HepG2 (cell line): ENCODE results near the gene ETFA. TPM values are rescaled to one million over a fixed set of nuclear protein-coding genes. Genes with fewer than 3 reads are reported as not detected.
A peak's percentile ranks its signal among the peaks of the same experiment; 100 is the strongest.

Experiments used
- ATAC-seq: fragments of 200-7000 bp; cut with Tn5 transposase; 3 replicates; pipeline ENCODE4 v1.9.1; 2020; ENCODE audit warnings: mild to moderate bottlenecking, moderate library complexity
- BruUV-seq: library from RNA; stranded (reverse); fragments of 400-500 nt; replicated peaks from 2 replicates; lab custom pipeline; 2021; lab: Mats Ljungman, UMichigan
- CTCF ChIA-PET: fragments of 300-600 bp; formaldehyde crosslinking; extraction: SDS; loops from one replicate; lab custom pipeline; 2021; ENCODE audit warnings: low total read pairs, inconsistent platforms, low intra/inter-chr PET ratio; lab: Yijun Ruan, JAX
- POLR2A ChIA-PET: fragments of 350-600 bp; sonication (Branson Sonifier 250); formaldehyde crosslinking; loops from one replicate; lab custom pipeline; 2020; ENCODE audit warnings: antibody characterized with exemption, inconsistent platforms; lab: Yijun Ruan, JAX
- DNase-seq: peaks from one replicate; pipeline ENCODE4 v3.0.0-alpha.2; 2015; ENCODE audit warnings: low spot score
- FAIRE-seq: peaks from 3 replicates; lab custom pipeline; 2011; peaks lifted over from hg19 to GRCh38; lab: Jason Lieb, UNC
- H2AFZ ChIP-seq: one replicate; pipeline ENCODE4 v1.6.1; 2011; ENCODE audit warnings: low read length, inconsistent platforms
- H3K27ac ChIP-seq: fragments of 300-600 bp; 3 replicates; pipeline ENCODE4 v1.8.0; 2011; ENCODE audit warnings: mixed run types, mild to moderate bottlenecking, mixed read lengths, low read length, inconsistent platforms; ENCODE audit not compliant: insufficient read depth; ENCODE audit errors: extremely low read length
- H3K27me3 ChIP-seq, 2 experiments: fragments of 200-600 bp in 1 of 2; 2 replicates in 1 of 2; 3 replicates in 1 of 2; pipeline versions ENCODE4 v1.6.0 to v1.8.0; 2011; ENCODE audit warnings: low read length in 2 of 2, mild to moderate bottlenecking in 2 of 2, moderate library complexity in 2 of 2, inconsistent platforms in 1 of 2; ENCODE audit not compliant: insufficient read depth in 2 of 2, control insufficient read depth in 1 of 2
- H3K36me3 ChIP-seq, 2 experiments: fragments of 200-600 bp in 1 of 2; replicated peaks in 1 of 2; 2 replicates in 1 of 2; 3 replicates in 1 of 2; pipeline versions ENCODE4 v1.5.1 to v1.8.0; 2011; ENCODE audit warnings: low read length in 2 of 2, inconsistent platforms in 1 of 2; ENCODE audit not compliant: insufficient read depth in 2 of 2, control insufficient read depth in 1 of 2
- H3K4me1 ChIP-seq: 2 replicates; pipeline ENCODE4 v1.5.1; 2012; ENCODE audit warnings: low read length, inconsistent platforms; ENCODE audit not compliant: insufficient read depth
- H3K4me2 ChIP-seq: 2 replicates; pipeline ENCODE4 v1.6.0; 2011; ENCODE audit warnings: low read depth, low read length, inconsistent platforms
- H3K4me3 ChIP-seq, 3 experiments: fragments of 200-600 bp in 1 of 3; sonication (generic), shearing (Covaris generic) in 1 of 3; replicated peaks in 1 of 3; 2 replicates each; pipeline ENCODE4 v1.5.1; 2011 to 2016; ENCODE audit warnings: low read length in 3 of 3, inconsistent platforms in 2 of 3, low read depth in 2 of 3, mild to moderate bottlenecking in 2 of 3, control low read depth in 1 of 3, mixed read lengths in 1 of 3; ENCODE audit not compliant: insufficient read depth in 1 of 3
- H3K79me2 ChIP-seq: one replicate; pipeline ENCODE4 v1.6.1; 2011; ENCODE audit warnings: low read length, inconsistent platforms; ENCODE audit not compliant: insufficient read depth
- H3K9ac ChIP-seq: 2 replicates; pipeline ENCODE4 v1.6.0; 2011; ENCODE audit warnings: mild to moderate bottlenecking, low read depth, low read length, inconsistent platforms; ENCODE audit not compliant: insufficient read depth
- H3K9me3 ChIP-seq: 2 replicates; pipeline ENCODE4 v1.5.1; 2012; ENCODE audit warnings: mild to moderate bottlenecking, low read length
- H4K20me1 ChIP-seq: 2 replicates; pipeline ENCODE4 v1.6.0; 2011; ENCODE audit warnings: inconsistent platforms, mild to moderate bottlenecking, low read length, moderate library complexity; ENCODE audit not compliant: insufficient read depth
- ATRX ChIP-seq: sonication (generic); formaldehyde crosslinking; IDR thresholded peaks from 2 replicates; pipeline ENCODE4 v1.4.0; 2020; ENCODE audit warnings: missing genetic modification reagents, borderline replicate concordance
- NR0B2 ChIP-seq: sonication (generic); formaldehyde crosslinking; IDR thresholded peaks from 2 replicates; pipeline ENCODE4 v1.4.0; 2020; ENCODE audit warnings: mild to moderate bottlenecking, missing genetic modification reagents
- NR2C2 ChIP-seq: sonication (generic); formaldehyde crosslinking; IDR thresholded peaks from 2 replicates; pipeline ENCODE4 v1.4.0; 2020; ENCODE audit warnings: missing genetic modification reagents, mild to moderate bottlenecking, moderate library complexity, borderline replicate concordance
- PCBP1 ChIP-seq: fragments of 200-400 bp; formaldehyde crosslinking; IDR thresholded peaks from 2 replicates; pipeline ENCODE4 v1.6.1; 2017; ENCODE audit warnings: mild to moderate bottlenecking, low read depth, low read length, borderline replicate concordance
- RAD21 ChIP-seq: fragments of 450-650 bp; formaldehyde crosslinking; IDR thresholded peaks from 2 replicates; pipeline ENCODE4 v1.5.0; 2020; ENCODE audit warnings: mild to moderate bottlenecking
- TRAFD1 ChIP-seq: sonication (generic); formaldehyde crosslinking; IDR thresholded peaks from 2 replicates; pipeline ENCODE4 v1.5.1; 2020; ENCODE audit warnings: missing genetic modification reagents, mild to moderate bottlenecking, borderline replicate concordance
- WGBS: methylation state at CpG from one replicate; pipeline ENCODE4 v1.1.6; 2017; ENCODE audit warnings: low lambda C conversion rate; 5-methylcytosine and 5-hydroxymethylcytosine counted together
- in situ Hi-C: cut with HindIII; loops from 2 replicates; pipeline ENCODE4 v1.10.0; 2017; ENCODE audit warnings: low pct_unique_long_range_greater_than_20kb; ENCODE audit not compliant: extremely low pct_ligation_motif_present
- intact Hi-C: fragments of 100-400 bp; cut with micrococcal nuclease; formaldehyde crosslinking; loops from one replicate; pipeline ENCODE4 v1.10.0; 2022; ENCODE audit not compliant: unreplicated experiment
- polyA plus RNA-seq, 8 experiments: library from polyadenylated mRNA; depleted of rRNA in 3 of 8; stranded (reverse) in 7 of 8; unstranded in 1 of 8; fragments of >200 nt; fragmentation: Illumina TruSeq in 4 of 8; extraction: Trizol in 4 of 8; gene quantifications; 2 replicates each; pipeline versions ENCODE4 v1.2.1 to v1.2.3, GENCODE V29; 2011 to 2016; ENCODE audit warnings: low read depth in 4 of 8, missing spikeins in 1 of 8, mixed read lengths in 1 of 8; ENCODE audit not compliant: insufficient read depth in 1 of 8
- total RNA-seq, 5 experiments: library from RNA; depleted of rRNA; stranded (reverse); fragments of >200 nt; fragmentation: Illumina TruSeq; extraction: Trizol; gene quantifications; 2 replicates each; pipeline ENCODE4 v1.2.3, GENCODE V29; 2016; ENCODE audit warnings: low read depth in 1 of 5

Gene ETFA
- total and polyA plus RNA-seq, 2 of the 13 experiments (the other 11 are each of a cell fraction or from before 2014, with no cell fraction given) = 291 to 396 TPM

DNA sequence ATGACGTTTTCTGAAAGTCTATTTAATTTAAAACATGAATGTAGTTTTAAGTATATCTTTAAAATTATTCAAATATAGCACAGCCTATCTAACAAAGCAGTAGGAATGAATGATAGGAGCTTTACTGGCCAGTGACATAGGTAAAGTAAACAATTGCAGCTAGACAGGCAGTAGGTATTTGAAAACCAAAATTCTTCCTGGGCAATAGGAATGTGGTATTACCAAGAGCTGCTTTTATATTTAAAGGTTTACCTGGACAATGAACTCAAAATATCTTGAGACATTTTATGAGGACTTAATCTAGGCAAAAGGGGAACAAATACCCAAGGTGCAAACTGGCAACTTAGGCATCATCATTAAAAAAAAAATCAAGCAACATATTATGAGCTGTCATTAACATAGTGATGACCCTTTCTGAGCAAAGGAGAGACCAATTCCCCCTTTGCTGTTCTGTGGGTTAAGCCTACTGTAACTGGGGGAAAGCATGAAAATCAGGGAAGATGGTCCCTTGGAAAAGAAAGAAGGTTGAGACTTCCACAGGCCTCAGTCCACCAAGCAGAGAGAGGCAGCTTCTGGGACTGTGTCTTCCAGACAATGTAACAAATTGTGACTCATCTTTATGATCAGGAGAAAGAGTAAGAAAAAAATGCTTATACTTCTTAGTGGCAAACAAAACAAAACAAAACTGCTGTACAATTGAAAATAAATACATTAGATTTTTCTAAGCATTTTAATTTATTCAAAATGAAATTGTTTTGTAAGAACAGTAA lies 38.2 kb upstream of the ETFA start (continued):
- TF ChIP-seq NR2C2 (CRISPR knock-in tag) = no peak

GRCh38 chr15:76347482-76348055 lies 36.3 kb upstream of the ETFA start:
- Histone ChIP-seq H3K27me3 (no peaks in the 10 kb centered on the region), H3K79me2 (no peaks in the 10 kb centered on the region), H3K36me3 (peaks cover 0 to 5% of the 10 kb centered on the region in 2 experiments; a peak in 1 of 5 replicates), H3K4me1 (peaks cover 14% of the 10 kb centered on the region), H3K27ac (no peak overlapping the region), H3K9ac (no peak overlapping the region), H4K20me1 (no peaks in the 10 kb centered on the region), H3K4me3 (no peak overlapping the region), H3K4me2 (no peak overlapping the region), H3K9me3 (no peaks in the 10 kb centered on the region), H2AFZ (no peak overlapping the region)
- CTCF ChIA-PET = no interaction called here
- TF ChIP-seq ATRX (no peak), NR0B2 (CRISPR knock-in tag) (no peak), RAD21 (no peak), TRAFD1 (no peak), PCBP1 (no peak)
- intact Hi-C loops (no loop called here), in situ Hi-C loops (no loop called here)
- DNase-seq = no peak
- WGBS = 94% methylated on average over 13 of the region's 13 CpGs
- TSS peak; percentile 26 for BruUV-seq
- POLR2A ChIA-PET = no interaction called here
- ATAC-seq = no peak
- FAIRE-seq = no peak
